NT2/D1 (cell line): ENCODE results near the gene CHMP2B.

Source experiments
- YY1 ChIP-seq: IDR thresholded peaks from 2 replicates; pipeline ENCODE4 v1.6.1; 2011; ENCODE audit not compliant: insufficient read length, insufficient read depth
- ZNF274 ChIP-seq: IDR thresholded peaks from 2 replicates; pipeline ENCODE4 v1.6.1; 2011; ENCODE audit warnings: mild to moderate bottlenecking, low read depth, low read length

- TF ChIP-seq ZNF274 (no peak), YY1 (no peak)
These were observed 41.0 kb downstream of the CHMP2B start for GRCh38 chr3:87267953-87268645.
